HPDE6-E6E7 (cell line): ENCODE measurements around the gene TDRD7.
"Not testable (repeated sequence)": the region's sequence is repeated elsewhere in the genome, so short reads cannot be mapped to it uniquely, and the experiment has no call there.

ENCODE experiments used
- DNase-seq: peaks from one replicate; pipeline ENCODE4 v3.0.0; 2011; ENCODE audit warnings: missing footprints; ENCODE audit errors: extremely low spot score

Gene TDRD7

GRCh38 chr9:97419309-97419867 lies 7.5 kb downstream of the TDRD7 start:
- DNase-seq = no peak

GRCh38 chr9:97425336-97425972 lies 13.6 kb downstream of the TDRD7 start:
- DNase-seq = no peak

- no peak for DNase-seq
Measured at GRCh38 chr9:97425973-97426336, 14.1 kb downstream of the TDRD7 start.

GRCh38 chr9:97427885-97428284 lies 16.0 kb downstream of the TDRD7 start:
- DNase-seq = no peak

GRCh38 chr9:97430316-97431043 lies 18.6 kb downstream of the TDRD7 start:
- no peak for DNase-seq

- no peak for DNase-seq
Measured at GRCh38 chr9:97431044-97431441, 19.1 kb downstream of the TDRD7 start.

GRCh38 chr9:97431549-97432143 lies 19.8 kb downstream of the TDRD7 start:
- DNase-seq = no peak

GRCh38 chr9:97437051-97437600 lies 25.2 kb downstream of the TDRD7 start:
- no peak for DNase-seq

GRCh38 chr9:97438257-97438656 lies 26.4 kb downstream of the TDRD7 start:
- DNase-seq = no peak

- no peak for DNase-seq
Measured at GRCh38 chr9:97438666-97439065, 26.8 kb downstream of the TDRD7 start.

- no peak for DNase-seq
Measured at GRCh38 chr9:97440160-97440559, 28.3 kb downstream of the TDRD7 start.

- no peak for DNase-seq
Measured at GRCh38 chr9:97441729-97442128, 29.8 kb downstream of the TDRD7 start.

GRCh38 chr9:97445119-97445701 lies 33.3 kb downstream of the TDRD7 start:
- no peak for DNase-seq

GRCh38 chr9:97447001-97447400 lies 35.1 kb downstream of the TDRD7 start:
- DNase-seq = no peak

GRCh38 chr9:97453573-97453972 lies 41.7 kb downstream of the TDRD7 start:
- DNase-seq = not testable (repeated sequence)

GRCh38 chr9:97456841-97457240 lies 44.9 kb downstream of the TDRD7 start:
- DNase-seq = not testable (repeated sequence)

GRCh38 chr9:97459326-97459725 lies 47.4 kb downstream of the TDRD7 start:
- DNase-seq = no peak

- no peak for DNase-seq
Measured at GRCh38 chr9:97462159-97462558, 50.3 kb downstream of the TDRD7 start.

GRCh38 chr9:97462914-97463313 lies 51.0 kb downstream of the TDRD7 start:
- no peak for DNase-seq

GRCh38 chr9:97468658-97469448 lies 57.0 kb downstream of the TDRD7 start:
- peak; percentile 49 for DNase-seq

- no peak for DNase-seq
Measured at GRCh38 chr9:97470076-97470475, 58.2 kb downstream of the TDRD7 start.
